WTC11 (cell line): ENCODE data around the gene MIPOL1. TPM values are rescaled to one million over a fixed set of nuclear protein-coding genes. Genes with fewer than 3 reads are reported as not detected.

Experiments used
- ATAC-seq: fragments of 200-7000 bp; cut with Tn5 transposase; 2 replicates; pipeline ENCODE4 v1.10.0; 2021; ENCODE audit warnings: mild to moderate bottlenecking, moderate library complexity
- CTCF ChIA-PET: fragments of 300-600 bp; sonication (Branson Sonifier 250); formaldehyde crosslinking; loops from one replicate; lab custom pipeline; 2021; ENCODE audit warnings: antibody characterized with exemption; lab: Charles Lee
- POLR2A ChIA-PET: fragments of 350-600 bp; sonication (Branson Sonifier 250); formaldehyde crosslinking; loops from one replicate; lab custom pipeline; 2021; ENCODE audit warnings: antibody characterized with exemption; lab: Charles Lee
- DNase-seq: peaks from one replicate; pipeline ENCODE4 v3.0.0; 2021; ENCODE audit warnings: low spot score
- H3K27ac Mint-ChIP-seq: 2 replicates; pipeline ENCODE4 v1.8.0; 2021; ENCODE audit warnings: mixed read lengths
- H3K27me3 Mint-ChIP-seq: 2 replicates; pipeline ENCODE4 v1.8.0; 2021; ENCODE audit warnings: low read depth, mild to moderate bottlenecking, moderate library complexity, mixed read lengths
- H3K36me3 Mint-ChIP-seq: 2 replicates; pipeline ENCODE4 v1.8.0; 2021; ENCODE audit warnings: mixed read lengths
- H3K4me1 Mint-ChIP-seq: 2 replicates; pipeline ENCODE4 v1.8.0; 2022; ENCODE audit warnings: mixed read lengths
- H3K4me3 Mint-ChIP-seq: 2 replicates; pipeline ENCODE4 v1.8.0; 2021; ENCODE audit warnings: mild to moderate bottlenecking, moderate library complexity, mixed read lengths
- H3K9me3 Mint-ChIP-seq: 2 replicates; pipeline ENCODE4 v1.8.0; 2021; ENCODE audit warnings: mixed read lengths
- ATF1 ChIP-seq: sonication (generic); formaldehyde crosslinking; IDR thresholded peaks from 2 replicates; pipeline ENCODE4 v1.8.1; 2023; ENCODE audit warnings: mild to moderate bottlenecking, moderate library complexity, missing genetic modification reagents
- ESRRA ChIP-seq: sonication (generic); formaldehyde crosslinking; IDR thresholded peaks from 2 replicates; pipeline ENCODE4 v1.8.1; 2022; ENCODE audit warnings: mild to moderate bottlenecking, missing genetic modification reagents, borderline replicate concordance
- ETV6 ChIP-seq: sonication (generic); formaldehyde crosslinking; IDR thresholded peaks from 2 replicates; pipeline ENCODE4 v1.8.1; 2022; ENCODE audit warnings: mild to moderate bottlenecking, missing genetic modification reagents
- FOXK1 ChIP-seq: sonication (generic); formaldehyde crosslinking; IDR thresholded peaks from 2 replicates; pipeline ENCODE4 v1.8.0; 2022; ENCODE audit warnings: mild to moderate bottlenecking, moderate library complexity, missing genetic modification reagents
- GABPB1 ChIP-seq: sonication (generic); formaldehyde crosslinking; IDR thresholded peaks from 2 replicates; pipeline ENCODE4 v1.8.1; 2023; ENCODE audit warnings: mild to moderate bottlenecking, missing genetic modification reagents
- NR2C2 ChIP-seq: sonication (generic); formaldehyde crosslinking; IDR thresholded peaks from 2 replicates; pipeline ENCODE4 v1.8.0; 2022; ENCODE audit warnings: mild to moderate bottlenecking, missing genetic modification reagents
- RELA ChIP-seq: sonication (generic); formaldehyde crosslinking; IDR thresholded peaks from 2 replicates; pipeline ENCODE4 v1.8.1; 2022; ENCODE audit warnings: missing genetic modification reagents, mild to moderate bottlenecking, borderline replicate concordance
- RORB ChIP-seq: fragments of 250-450 bp; sonication (Bioruptor Pico); IDR thresholded peaks from 2 replicates; pipeline ENCODE4 v1.9.0; 2021; ENCODE audit warnings: mild to moderate bottlenecking
- SP1 ChIP-seq: sonication (generic); formaldehyde crosslinking; conservative IDR thresholded peaks from 2 replicates; pipeline ENCODE4 v1.8.1; 2022; ENCODE audit warnings: missing genetic modification reagents
- ZNF219 ChIP-seq: sonication (generic); formaldehyde crosslinking; IDR thresholded peaks from 2 replicates; pipeline ENCODE4 v1.8.0; 2023; ENCODE audit warnings: missing genetic modification reagents, mild to moderate bottlenecking, borderline replicate concordance
- ZNF263 ChIP-seq: sonication (generic); formaldehyde crosslinking; IDR thresholded peaks from 2 replicates; pipeline ENCODE4 v1.8.1; 2022; ENCODE audit warnings: low read depth, mild to moderate bottlenecking, moderate library complexity, missing genetic modification reagents
- ZNF396 ChIP-seq: fragments of 250-450 bp; sonication (Bioruptor Pico); IDR thresholded peaks from 2 replicates; pipeline ENCODE4 v1.8.0; 2021; ENCODE audit warnings: mild to moderate bottlenecking, moderate library complexity, borderline replicate concordance
- ZNF423 ChIP-seq: fragments of 250-450 bp; sonication (Bioruptor Pico); IDR thresholded peaks from 2 replicates; pipeline ENCODE4 v2.1.2; 2022; ENCODE audit warnings: mild to moderate bottlenecking, moderate library complexity
- total RNA-seq: library from RNA; stranded (reverse); gene quantifications from 3 replicates; pipeline ENCODE4 v1.2.3, GENCODE V29; 2021
- TF ChIP-seq, protein P1 (sequence below): fragments of 250-450 bp; sonication (Bioruptor Pico); IDR thresholded peaks from 2 replicates; pipeline ENCODE4 v2.1.2; 2022; ENCODE audit warnings: mild to moderate bottlenecking, moderate library complexity
- TF ChIP-seq, protein P2 (sequence below): sonication (generic); formaldehyde crosslinking; IDR thresholded peaks from 2 replicates; pipeline ENCODE4 v1.8.1; 2023; ENCODE audit warnings: mild to moderate bottlenecking, missing genetic modification reagents
- TF ChIP-seq, protein P3 (sequence below): sonication (generic); formaldehyde crosslinking; IDR thresholded peaks from 2 replicates; pipeline ENCODE4 v1.8.0; 2022; ENCODE audit warnings: mild to moderate bottlenecking, missing genetic modification reagents
- TF ChIP-seq, protein P4 (sequence below): fragments of 250-450 bp; sonication (Bioruptor Pico); IDR thresholded peaks from 2 replicates; pipeline ENCODE4 v1.9.0; 2021; ENCODE audit warnings: mild to moderate bottlenecking

Gene MIPOL1
- total RNA-seq, 1 experiment from 2014 or later: 13.1 TPM

DNA sequence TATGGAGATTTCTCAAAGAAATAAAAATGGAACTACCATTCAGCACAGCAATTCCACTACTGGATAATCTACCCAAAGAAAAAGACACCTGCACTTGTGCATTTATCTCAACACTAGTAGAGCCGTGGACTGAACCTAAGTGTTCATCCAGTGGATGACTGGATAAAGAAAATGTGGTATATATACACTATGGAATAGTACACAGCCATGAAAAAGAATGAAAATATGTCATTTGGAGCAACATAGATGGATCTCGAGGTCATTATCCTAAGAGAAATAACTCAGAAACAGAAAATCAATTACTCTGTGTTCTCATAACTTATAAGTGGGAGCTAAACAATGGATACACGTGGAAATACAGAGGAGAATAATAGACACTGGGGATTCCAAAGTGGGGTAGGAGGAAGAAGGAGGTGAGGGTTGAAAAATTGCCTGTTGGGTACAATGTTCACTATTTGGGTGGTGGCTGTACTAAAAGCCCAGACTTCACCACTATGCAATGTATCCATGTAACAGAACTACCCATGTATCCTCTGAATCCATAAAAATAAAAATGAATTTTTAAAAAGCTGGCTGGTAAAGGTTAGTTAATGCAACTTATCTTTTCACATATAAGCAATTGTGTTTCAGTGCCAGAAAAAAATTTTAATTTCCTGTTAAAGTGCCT, 266.6 kb downstream of the MIPOL1 start:
- CTCF ChIA-PET: no interaction called here
- POLR2A ChIA-PET: no interaction called here

DNA sequence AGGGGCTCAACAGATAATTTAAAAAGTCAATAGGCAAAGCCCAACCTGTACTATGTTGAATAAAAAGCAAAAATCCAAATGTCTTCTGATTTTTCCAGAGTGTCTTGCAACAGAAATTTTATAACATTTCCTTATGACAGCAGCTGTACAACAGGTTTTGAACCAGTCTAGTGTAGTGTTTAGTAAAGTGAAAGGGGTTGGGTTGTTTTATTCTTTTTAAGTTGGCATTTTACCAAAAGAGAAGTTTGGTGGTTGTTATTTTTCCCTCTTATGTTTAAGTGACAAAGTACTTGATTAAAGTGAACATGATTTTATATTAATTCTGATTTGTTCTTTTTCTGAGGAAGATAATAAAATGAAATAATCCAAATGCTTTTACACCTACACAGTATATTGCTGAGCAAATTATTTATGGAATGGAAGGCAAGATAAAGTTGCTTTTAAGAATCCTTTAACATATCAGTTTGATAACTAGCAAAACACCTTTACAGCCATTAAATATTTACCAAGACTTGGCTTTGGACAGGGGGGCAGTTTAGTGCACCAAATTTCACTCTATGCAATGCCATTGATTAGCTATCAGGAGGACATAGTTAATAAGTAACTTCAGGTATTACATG, 268.4 kb downstream of the MIPOL1 start:
- ChIA-PET CTCF (interaction anchor here (0.5 kb wide), 1 partner anchor 55 kb away, joined by 3 read pairs; no protein-coding TSS in a partner anchor), POLR2A (no interaction called here)
- TF ChIP-seq ZNF423 (no peak), RELA (CRISPR knock-in tag) (no peak), RORB (CRISPR knock-in tag) (no peak), ZNF396 (CRISPR knock-in tag) (no peak), ZNF263 (CRISPR knock-in tag) (no peak), ESRRA (CRISPR knock-in tag) (no peak), NR2C2 (CRISPR knock-in tag) (no peak), ETV6 (CRISPR knock-in tag) (no peak)
- TF ChIP-seq, protein P1, sequence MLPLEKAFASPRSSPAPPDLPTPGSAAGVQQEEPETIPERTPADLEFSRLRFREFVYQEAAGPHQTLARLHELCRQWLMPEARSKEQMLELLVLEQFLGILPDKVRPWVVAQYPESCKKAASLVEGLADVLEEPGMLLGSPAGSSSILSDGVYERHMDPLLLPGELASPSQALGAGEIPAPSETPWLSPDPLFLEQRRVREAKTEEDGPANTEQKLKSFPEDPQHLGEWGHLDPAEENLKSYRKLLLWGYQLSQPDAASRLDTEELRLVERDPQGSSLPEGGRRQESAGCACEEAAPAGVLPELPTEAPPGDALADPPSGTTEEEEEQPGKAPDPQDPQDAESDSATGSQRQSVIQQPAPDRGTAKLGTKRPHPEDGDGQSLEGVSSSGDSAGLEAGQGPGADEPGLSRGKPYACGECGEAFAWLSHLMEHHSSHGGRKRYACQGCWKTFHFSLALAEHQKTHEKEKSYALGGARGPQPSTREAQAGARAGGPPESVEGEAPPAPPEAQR: no peak
- TF ChIP-seq, protein P2, sequence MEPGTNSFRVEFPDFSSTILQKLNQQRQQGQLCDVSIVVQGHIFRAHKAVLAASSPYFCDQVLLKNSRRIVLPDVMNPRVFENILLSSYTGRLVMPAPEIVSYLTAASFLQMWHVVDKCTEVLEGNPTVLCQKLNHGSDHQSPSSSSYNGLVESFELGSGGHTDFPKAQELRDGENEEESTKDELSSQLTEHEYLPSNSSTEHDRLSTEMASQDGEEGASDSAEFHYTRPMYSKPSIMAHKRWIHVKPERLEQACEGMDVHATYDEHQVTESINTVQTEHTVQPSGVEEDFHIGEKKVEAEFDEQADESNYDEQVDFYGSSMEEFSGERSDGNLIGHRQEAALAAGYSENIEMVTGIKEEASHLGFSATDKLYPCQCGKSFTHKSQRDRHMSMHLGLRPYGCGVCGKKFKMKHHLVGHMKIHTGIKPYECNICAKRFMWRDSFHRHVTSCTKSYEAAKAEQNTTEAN: no peak
- TF ChIP-seq, protein P3, sequence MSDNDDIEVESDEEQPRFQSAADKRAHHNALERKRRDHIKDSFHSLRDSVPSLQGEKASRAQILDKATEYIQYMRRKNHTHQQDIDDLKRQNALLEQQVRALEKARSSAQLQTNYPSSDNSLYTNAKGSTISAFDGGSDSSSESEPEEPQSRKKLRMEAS (CRISPR knock-in tag): no peak
- TF ChIP-seq, protein P4, sequence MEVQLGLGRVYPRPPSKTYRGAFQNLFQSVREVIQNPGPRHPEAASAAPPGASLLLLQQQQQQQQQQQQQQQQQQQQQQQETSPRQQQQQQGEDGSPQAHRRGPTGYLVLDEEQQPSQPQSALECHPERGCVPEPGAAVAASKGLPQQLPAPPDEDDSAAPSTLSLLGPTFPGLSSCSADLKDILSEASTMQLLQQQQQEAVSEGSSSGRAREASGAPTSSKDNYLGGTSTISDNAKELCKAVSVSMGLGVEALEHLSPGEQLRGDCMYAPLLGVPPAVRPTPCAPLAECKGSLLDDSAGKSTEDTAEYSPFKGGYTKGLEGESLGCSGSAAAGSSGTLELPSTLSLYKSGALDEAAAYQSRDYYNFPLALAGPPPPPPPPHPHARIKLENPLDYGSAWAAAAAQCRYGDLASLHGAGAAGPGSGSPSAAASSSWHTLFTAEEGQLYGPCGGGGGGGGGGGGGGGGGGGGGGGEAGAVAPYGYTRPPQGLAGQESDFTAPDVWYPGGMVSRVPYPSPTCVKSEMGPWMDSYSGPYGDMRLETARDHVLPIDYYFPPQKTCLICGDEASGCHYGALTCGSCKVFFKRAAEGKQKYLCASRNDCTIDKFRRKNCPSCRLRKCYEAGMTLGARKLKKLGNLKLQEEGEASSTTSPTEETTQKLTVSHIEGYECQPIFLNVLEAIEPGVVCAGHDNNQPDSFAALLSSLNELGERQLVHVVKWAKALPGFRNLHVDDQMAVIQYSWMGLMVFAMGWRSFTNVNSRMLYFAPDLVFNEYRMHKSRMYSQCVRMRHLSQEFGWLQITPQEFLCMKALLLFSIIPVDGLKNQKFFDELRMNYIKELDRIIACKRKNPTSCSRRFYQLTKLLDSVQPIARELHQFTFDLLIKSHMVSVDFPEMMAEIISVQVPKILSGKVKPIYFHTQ (CRISPR knock-in tag): no peak
- Mint-ChIP-seq H3K27me3 (no peaks in the 10 kb centered on the region), H3K27ac (no peak overlapping the region), H3K4me3 (no peak overlapping the region), H3K9me3 (peaks cover 36% of the 10 kb centered on the region), H3K36me3 (peaks cover 17% of the 10 kb centered on the region), H3K4me1 (0 out of 2 replicates have a peak, but pooled peaks cover 4% of the 10 kb centered on the region)
- ATAC-seq: no peak
- no peak for DNase-seq

More for the DNA sequence above, 266.6 kb downstream of the MIPOL1 start:
- DNase-seq: no peak
- Mint-ChIP-seq H3K4me3 (no peak overlapping the region), H3K27me3 (no peaks in the 10 kb centered on the region), H3K9me3 (peaks cover 42% of the 10 kb centered on the region), H3K36me3 (peaks cover 26% of the 10 kb centered on the region)
- ATAC-seq: no peak
- TF ChIP-seq SP1 (CRISPR knock-in tag) (no peak), ZNF219 (no peak), FOXK1 (CRISPR knock-in tag) (no peak)
- TF ChIP-seq, all 79 proteins: peak for 0
- Mint-ChIP-seq H3K4me1 (no peaks in the 10 kb centered on the region), H3K27ac (no peak overlapping the region)

DNA sequence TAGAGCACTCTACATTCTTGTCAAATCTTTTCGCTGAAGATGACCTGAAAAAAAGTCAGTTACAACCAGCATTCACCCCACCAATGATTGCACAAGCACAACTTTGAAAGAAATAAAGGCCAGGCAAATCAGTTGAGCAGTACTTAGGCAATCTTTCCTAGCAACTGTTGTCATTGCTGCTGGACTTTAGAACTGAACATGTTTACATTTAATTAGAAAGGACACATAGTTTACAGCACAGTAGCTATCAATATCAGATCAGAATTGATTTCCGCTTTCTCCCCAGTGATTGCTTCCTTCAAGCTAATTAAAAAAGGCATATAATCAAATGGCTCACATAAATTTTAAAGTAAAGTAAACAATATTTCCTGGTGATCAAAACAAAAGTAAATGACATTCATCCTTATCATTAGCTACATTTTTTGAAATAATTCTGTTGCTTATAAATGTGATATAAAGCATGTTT, 268.9 kb downstream of the MIPOL1 start:
- Mint-ChIP-seq H3K36me3 (peaks cover 13% of the 10 kb centered on the region), H3K4me3 (no peak overlapping the region), H3K27me3 (no peaks in the 10 kb centered on the region), H3K4me1 (0 out of 2 replicates have a peak, but pooled peaks cover 4% of the 10 kb centered on the region), H3K9me3 (peaks cover 30% of the 10 kb centered on the region), H3K27ac (no peak overlapping the region)
- no peak for DNase-seq
- ATAC-seq: no peak
- TF ChIP-seq GABPB1 (peak; percentile 97), ATF1 (no peak)
- POLR2A ChIA-PET: no interaction called here
- CTCF ChIA-PET: interaction anchor here (0.5 kb wide), 1 partner anchor 54 kb away, joined by 3 read pairs; no protein-coding TSS in a partner anchor
